ENCODE measurements around the gene E2F4. TPM values are rescaled to one million over a fixed set of nuclear protein-coding genes. Genes with fewer than 3 reads are reported as not detected.

The E2F4 gene
- total and polyA plus RNA-seq, 2 of the 8 experiments (the other 6 are each of a cell fraction or from before 2014, with no cell fraction given): 79.9 to 157 TPM

DNA sequence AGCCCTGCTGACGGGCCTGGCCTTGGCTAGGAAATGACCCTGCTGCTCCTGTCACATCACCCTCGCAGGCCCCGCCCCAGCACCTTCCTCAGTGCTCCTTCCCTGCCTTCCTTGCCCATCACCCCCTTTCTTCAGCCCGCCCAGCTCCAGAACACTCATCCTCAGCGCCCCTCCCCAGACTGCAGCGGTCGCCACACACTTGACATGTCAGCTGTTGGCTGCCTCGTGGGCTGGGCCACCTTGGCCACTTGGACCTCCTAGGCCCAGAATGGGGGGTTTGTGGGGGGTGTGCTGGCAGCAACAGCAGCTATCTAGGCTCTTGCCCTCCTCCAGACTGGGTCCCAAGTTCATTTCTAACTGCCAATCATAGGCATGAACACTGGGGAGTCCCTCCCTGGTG, 17.6 kb downstream of the E2F4 start (continued):
- TF ChIP-seq, protein P1, sequence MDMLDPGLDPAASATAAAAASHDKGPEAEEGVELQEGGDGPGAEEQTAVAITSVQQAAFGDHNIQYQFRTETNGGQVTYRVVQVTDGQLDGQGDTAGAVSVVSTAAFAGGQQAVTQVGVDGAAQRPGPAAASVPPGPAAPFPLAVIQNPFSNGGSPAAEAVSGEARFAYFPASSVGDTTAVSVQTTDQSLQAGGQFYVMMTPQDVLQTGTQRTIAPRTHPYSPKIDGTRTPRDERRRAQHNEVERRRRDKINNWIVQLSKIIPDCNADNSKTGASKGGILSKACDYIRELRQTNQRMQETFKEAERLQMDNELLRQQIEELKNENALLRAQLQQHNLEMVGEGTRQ (IDR thresholded peaks at IDR 0.05; ENCODE audit: low read length): no peak
- no peak for TF ChIP-seq SIX5 (IDR thresholded peaks at IDR 0.05; ENCODE audit: low read depth, low read length)
- TF ChIP-seq TAF1 (IDR thresholded peaks at IDR 0.05; ENCODE audit: low read depth, low read length): no peak
- no peak for TF ChIP-seq RAD21 (IDR thresholded peaks at IDR 0.05 in 1 of 2, conservative IDR thresholded peaks at IDR 0.05 in 1 of 2; ENCODE audit: low read depth in 2 of 2, low read length in 2 of 2)
- TF ChIP-seq, protein P2, sequence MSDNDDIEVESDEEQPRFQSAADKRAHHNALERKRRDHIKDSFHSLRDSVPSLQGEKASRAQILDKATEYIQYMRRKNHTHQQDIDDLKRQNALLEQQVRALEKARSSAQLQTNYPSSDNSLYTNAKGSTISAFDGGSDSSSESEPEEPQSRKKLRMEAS (IDR thresholded peaks at IDR 0.05): no peak
- TF ChIP-seq EZH2 (IDR thresholded peaks at IDR 0.05; ENCODE audit: low read depth, low read length, severe bottlenecking): no peak
- TF ChIP-seq SP4 (IDR thresholded peaks at IDR 0.05; ENCODE audit: low read length): no peak
- TF ChIP-seq SP2 (IDR thresholded peaks at IDR 0.05; ENCODE audit: low read length): no peak
